ENCODE results near the gene FRMD4A.

FRMD4A gene

DNA sequence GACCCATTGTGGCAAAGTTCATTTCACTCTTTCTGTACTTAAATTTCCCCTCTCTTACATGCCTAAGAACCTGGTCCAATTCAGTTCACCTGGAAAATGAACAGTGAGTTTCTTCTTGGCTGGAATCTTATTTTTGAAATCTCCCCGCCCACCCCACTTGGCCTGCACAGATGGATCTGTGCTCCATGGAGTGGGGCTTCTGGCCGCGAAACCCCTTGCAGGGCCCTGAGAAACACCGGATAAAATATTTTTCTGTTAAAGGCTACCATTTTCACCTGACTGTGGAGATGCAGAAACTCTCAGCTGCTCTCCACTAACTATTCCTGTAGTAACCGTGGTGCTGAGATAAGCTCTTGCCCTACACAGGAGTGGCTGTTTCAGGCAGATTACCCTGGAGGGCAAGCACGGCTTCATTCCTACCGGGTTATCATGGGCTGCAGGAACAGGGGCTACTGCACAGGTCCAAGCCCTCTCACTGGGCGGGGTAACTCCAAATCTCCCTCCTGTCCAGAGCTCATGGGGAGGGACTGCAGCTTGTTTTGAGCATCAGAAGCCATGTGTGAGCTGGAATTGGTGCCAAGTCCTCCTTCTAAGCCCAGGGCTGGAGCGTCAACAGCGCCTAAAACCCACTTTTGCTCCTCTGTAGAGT is 625.1 kb downstream of the FRMD4A start:
- no CpG with 5 or more reads among the region's 10 CpGs for WGBS, 2 donors (ENCODE audit: extremely low coverage in 2 of 2, insufficient read length in 2 of 2, insufficient replicate concordance in 1 of 2)
- Histone ChIP-seq H2BK120ac (ENCODE audit: low read depth, low read length) (no peak overlapping the region), H3K79me1 (ENCODE audit: low read depth, low read length) (no peaks in the 10 kb centered on the region), H3K4ac (ENCODE audit: low read length) (no peak overlapping the region), H3K27ac (replicated peaks; ENCODE audit: low read length) (no peak overlapping the region), H2BK12ac (ENCODE audit: low read length) (no peak overlapping the region), H4K8ac (ENCODE audit: low read depth, low read length) (no peak overlapping the region), H2BK5ac (ENCODE audit: low read length) (no peak overlapping the region), H3K9ac (ENCODE audit: low read depth, low read length, poor library complexity) (no peak overlapping the region), H3K4me1 (ENCODE audit: control insufficient read depth in 2 of 2, insufficient read depth in 1 of 2, low read depth in 1 of 2, low read length in 2 of 2) (peaks cover 27 to 36% of the 10 kb centered on the region in 2 donors), H2BK15ac (ENCODE audit: low read length) (no peak overlapping the region), H3K23ac (ENCODE audit: low read depth, low read length, poor library complexity) (peak overlapping the region; percentile 25), H3K9me3 (replicated peaks in 1 of 2; ENCODE audit: control insufficient read depth in 2 of 2, insufficient read depth in 1 of 2, low read depth in 1 of 2, low read length in 2 of 2) (no peaks in the 10 kb centered on the region), H4K91ac (ENCODE audit: low read depth, low read length, poor library complexity) (no peak overlapping the region), H2AFZ (ENCODE audit: low read length) (no peak overlapping the region), H3K36me3 (replicated peaks in 1 of 2; ENCODE audit: control insufficient read depth in 2 of 2, insufficient read depth in 2 of 2, low read length in 2 of 2) (peaks cover 6 to 56% of the 10 kb centered on the region in 2 donors), H3K14ac (ENCODE audit: low read length) (no peak overlapping the region), H3K4me3 (ENCODE audit: low read length in 2 of 2) (no peak overlapping the region), H3K27me3 (ENCODE audit: control insufficient read depth in 3 of 3, insufficient read depth in 3 of 3, low read depth in 1 of 3, low read length in 3 of 3) (no peaks in the 10 kb centered on the region), H2AK5ac (ENCODE audit: low read depth, low read length) (no peak overlapping the region), H3K4me2 (ENCODE audit: insufficient read depth, low read length, poor library complexity, severe bottlenecking) (no peak overlapping the region), H3K18ac (ENCODE audit: low read length) (peak overlapping the region; percentile 53)
- DNase-seq (ENCODE audit: low spot score) = no peak

DNA sequence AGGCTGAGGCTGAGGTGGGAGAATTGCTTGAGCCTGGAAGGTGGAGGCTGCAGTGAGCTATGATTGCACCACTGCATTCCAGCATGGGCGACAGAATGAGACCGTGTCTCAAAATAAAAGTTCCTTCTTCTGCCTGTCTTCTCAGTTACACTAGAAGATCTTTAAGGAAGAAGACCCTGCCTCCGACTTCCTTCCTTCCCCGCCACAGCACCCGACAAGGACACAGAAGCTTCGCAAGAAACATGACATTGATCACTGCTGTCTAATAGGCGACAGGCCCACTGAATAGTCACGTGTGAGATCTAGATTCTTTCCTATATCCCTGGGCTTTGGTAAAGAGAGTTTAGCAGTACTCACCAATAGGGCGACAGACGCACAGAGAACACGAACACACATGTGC is 625.8 kb downstream of the FRMD4A start:
- WGBS, 2 donors (ENCODE audit: extremely low coverage in 2 of 2, insufficient read length in 2 of 2, insufficient replicate concordance in 1 of 2) = no CpG with 5 or more reads among the region's 11 CpGs
- no peak overlapping the region for H3K4me3 ChIP-seq (ENCODE audit: low read length in 2 of 2)
- H4K8ac ChIP-seq (ENCODE audit: low read depth, low read length) = no peak overlapping the region
- H2AFZ ChIP-seq (ENCODE audit: low read length) = no peak overlapping the region
- no peak overlapping the region for H2BK12ac ChIP-seq (ENCODE audit: low read length)
- H3K9me3 ChIP-seq (replicated peaks in 1 of 2; ENCODE audit: control insufficient read depth in 2 of 2, insufficient read depth in 1 of 2, low read depth in 1 of 2, low read length in 2 of 2) = no peaks in the 10 kb centered on the region
- no peak overlapping the region for H2BK5ac ChIP-seq (ENCODE audit: low read length)
- H3K4ac ChIP-seq (ENCODE audit: low read length) = no peak overlapping the region
- H4K91ac ChIP-seq (ENCODE audit: low read depth, low read length, poor library complexity) = no peak overlapping the region
- no peak overlapping the region for H2BK120ac ChIP-seq (ENCODE audit: low read depth, low read length)
- no peak for DNase-seq (ENCODE audit: low spot score)
- H2AK5ac ChIP-seq (ENCODE audit: low read depth, low read length) = no peak overlapping the region
- H3K9ac ChIP-seq (ENCODE audit: low read depth, low read length, poor library complexity) = no peak overlapping the region
- no peaks in the 10 kb centered on the region for H3K27me3 ChIP-seq (ENCODE audit: control insufficient read depth in 3 of 3, insufficient read depth in 3 of 3, low read depth in 1 of 3, low read length in 3 of 3)
- H3K4me1 ChIP-seq (ENCODE audit: control insufficient read depth in 2 of 2, insufficient read depth in 1 of 2, low read depth in 1 of 2, low read length in 2 of 2) = peaks cover 24 to 32% of the 10 kb centered on the region in 2 donors
- H3K79me1 ChIP-seq (ENCODE audit: low read depth, low read length) = no peaks in the 10 kb centered on the region
- H3K18ac ChIP-seq (ENCODE audit: low read length) = no peak overlapping the region
- no peak overlapping the region for H3K23ac ChIP-seq (ENCODE audit: low read depth, low read length, poor library complexity)
- no peak overlapping the region for H3K27ac ChIP-seq (replicated peaks; ENCODE audit: low read length)
- H2BK15ac ChIP-seq (ENCODE audit: low read length) = no peak overlapping the region
- no peak overlapping the region for H3K14ac ChIP-seq (ENCODE audit: low read length)
- no peak overlapping the region for H3K4me2 ChIP-seq (ENCODE audit: insufficient read depth, low read length, poor library complexity, severe bottlenecking)
- peaks cover 9 to 63% of the 10 kb centered on the region in 2 donors for H3K36me3 ChIP-seq (replicated peaks in 1 of 2; ENCODE audit: control insufficient read depth in 2 of 2, insufficient read depth in 2 of 2, low read length in 2 of 2)

DNA sequence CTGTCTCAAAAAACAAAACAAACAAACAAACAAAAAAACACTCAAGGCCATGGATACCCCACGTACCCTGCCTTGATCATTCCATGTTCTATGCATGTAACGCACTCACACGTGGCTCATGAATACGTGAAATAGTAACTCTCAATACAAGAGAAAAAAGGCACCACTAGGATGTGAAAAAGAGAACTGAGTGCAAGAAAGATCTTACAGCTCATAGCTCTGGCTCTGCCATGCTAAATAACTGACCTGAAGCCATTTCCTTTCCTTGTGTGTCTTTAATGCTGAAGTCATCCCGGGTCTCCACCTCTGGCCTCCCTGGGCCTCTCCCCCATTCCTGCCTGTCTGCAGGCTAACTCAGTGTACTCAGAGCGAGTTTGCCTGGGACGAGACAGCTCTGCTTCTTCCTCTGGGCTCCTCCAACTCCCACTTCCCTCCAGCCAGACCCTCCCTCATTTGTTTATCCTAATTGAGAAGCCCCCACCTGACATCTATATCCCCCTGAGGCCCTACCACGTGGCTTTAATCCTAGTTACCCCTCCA is 626.7 kb downstream of the FRMD4A start:
- Histone ChIP-seq H3K23ac (ENCODE audit: low read depth, low read length, poor library complexity) (no peak overlapping the region), H3K9me3 (replicated peaks in 1 of 2; ENCODE audit: control insufficient read depth in 2 of 2, insufficient read depth in 1 of 2, low read depth in 1 of 2, low read length in 2 of 2) (no peaks in the 10 kb centered on the region), H3K18ac (ENCODE audit: low read length) (no peak overlapping the region), H4K8ac (ENCODE audit: low read depth, low read length) (no peak overlapping the region), H2AFZ (ENCODE audit: low read length) (no peak overlapping the region), H2BK5ac (ENCODE audit: low read length) (no peak overlapping the region), H2BK120ac (ENCODE audit: low read depth, low read length) (no peak overlapping the region), H3K27me3 (ENCODE audit: control insufficient read depth in 3 of 3, insufficient read depth in 3 of 3, low read depth in 1 of 3, low read length in 3 of 3) (peaks cover 0 to 2% (median 0%) of the 10 kb centered on the region in 3 experiments), H3K14ac (ENCODE audit: low read length) (no peak overlapping the region), H4K91ac (ENCODE audit: low read depth, low read length, poor library complexity) (no peak overlapping the region), H2BK12ac (ENCODE audit: low read length) (no peak overlapping the region), H3K4ac (ENCODE audit: low read length) (no peak overlapping the region), H3K4me1 (ENCODE audit: control insufficient read depth in 2 of 2, insufficient read depth in 1 of 2, low read depth in 1 of 2, low read length in 2 of 2) (peaks cover 23 to 24% of the 10 kb centered on the region in 2 donors), H2AK5ac (ENCODE audit: low read depth, low read length) (no peak overlapping the region), H3K9ac (ENCODE audit: low read depth, low read length, poor library complexity) (no peak overlapping the region), H3K36me3 (replicated peaks in 1 of 2; ENCODE audit: control insufficient read depth in 2 of 2, insufficient read depth in 2 of 2, low read length in 2 of 2) (peaks cover 15 to 72% of the 10 kb centered on the region in 2 donors), H3K4me3 (ENCODE audit: low read length in 2 of 2) (no peak overlapping the region), H3K79me1 (ENCODE audit: low read depth, low read length) (no peaks in the 10 kb centered on the region), H2BK15ac (ENCODE audit: low read length) (no peak overlapping the region), H3K4me2 (ENCODE audit: insufficient read depth, low read length, poor library complexity, severe bottlenecking) (no peak overlapping the region), H3K27ac (replicated peaks; ENCODE audit: low read length) (no peak overlapping the region)
- WGBS, 2 donors (ENCODE audit: extremely low coverage in 2 of 2, insufficient read length in 2 of 2, insufficient replicate concordance in 1 of 2) = no CpG with 5 or more reads among the region's 8 CpGs
- DNase-seq (ENCODE audit: low spot score) = no peak

DNA sequence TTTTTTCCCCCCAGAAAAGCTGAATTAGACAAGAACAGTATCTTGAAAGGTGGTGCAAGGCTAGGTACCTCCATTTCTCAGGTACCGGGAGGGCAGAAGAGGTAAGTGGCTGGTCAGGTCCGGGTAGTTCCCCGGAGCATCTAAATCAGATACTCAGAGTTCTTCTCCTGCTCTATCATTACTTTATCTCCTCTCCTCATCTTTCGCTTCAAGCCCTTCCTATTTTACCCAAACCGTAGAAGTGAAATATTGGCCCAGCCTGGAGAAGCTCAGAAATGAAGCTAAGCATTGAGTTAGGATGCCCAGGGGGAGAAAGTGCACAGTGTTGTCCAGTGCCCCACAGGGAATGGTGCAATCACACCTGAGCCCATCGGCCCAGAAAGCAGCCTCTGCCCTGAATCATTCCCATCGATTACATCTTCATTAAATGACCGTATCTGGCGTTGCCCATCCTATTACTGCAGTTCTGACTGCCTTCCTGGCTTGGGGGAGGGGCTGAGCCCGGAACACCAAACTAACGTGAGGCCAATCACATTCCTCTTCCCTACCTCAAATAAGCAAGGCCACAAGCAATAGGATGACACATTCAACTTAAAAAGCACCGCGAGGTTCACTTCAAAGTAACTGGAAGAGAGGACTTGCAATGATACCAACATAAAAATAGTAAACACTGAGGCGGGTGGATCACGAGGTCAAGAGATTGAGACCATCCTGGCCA is 627.5 kb downstream of the FRMD4A start:
- no peak overlapping the region for H3K14ac ChIP-seq (ENCODE audit: low read length)
- H2BK15ac ChIP-seq (ENCODE audit: low read length) = no peak overlapping the region
- peaks cover 0 to 2% (median 0%) of the 10 kb centered on the region in 3 experiments for H3K27me3 ChIP-seq (ENCODE audit: control insufficient read depth in 3 of 3, insufficient read depth in 3 of 3, low read depth in 1 of 3, low read length in 3 of 3)
- H3K4me2 ChIP-seq (ENCODE audit: insufficient read depth, low read length, poor library complexity, severe bottlenecking) = no peak overlapping the region
- H3K23ac ChIP-seq (ENCODE audit: low read depth, low read length, poor library complexity) = no peak overlapping the region
- no peak overlapping the region for H3K4ac ChIP-seq (ENCODE audit: low read length)
- no peak overlapping the region for H2AK5ac ChIP-seq (ENCODE audit: low read depth, low read length)
- H3K4me1 ChIP-seq (ENCODE audit: control insufficient read depth in 2 of 2, insufficient read depth in 1 of 2, low read depth in 1 of 2, low read length in 2 of 2) = peaks cover 16 to 18% of the 10 kb centered on the region in 2 donors
- H4K8ac ChIP-seq (ENCODE audit: low read depth, low read length) = no peak overlapping the region
- no peak overlapping the region for H4K91ac ChIP-seq (ENCODE audit: low read depth, low read length, poor library complexity)
- no peak overlapping the region for H2BK120ac ChIP-seq (ENCODE audit: low read depth, low read length)
- no CpG with 5 or more reads among the region's 15 CpGs for WGBS, 2 donors (ENCODE audit: extremely low coverage in 2 of 2, insufficient read length in 2 of 2, insufficient replicate concordance in 1 of 2)
- no peak overlapping the region for H3K27ac ChIP-seq (replicated peaks; ENCODE audit: low read length)
- no peaks in the 10 kb centered on the region for H3K79me1 ChIP-seq (ENCODE audit: low read depth, low read length)
- no peak for DNase-seq (ENCODE audit: low spot score)
- peak overlapping the region; percentile 9 for H3K9ac ChIP-seq (ENCODE audit: low read depth, low read length, poor library complexity)
- no peak overlapping the region for H3K18ac ChIP-seq (ENCODE audit: low read length)
- no peak overlapping the region for H3K4me3 ChIP-seq (ENCODE audit: low read length in 2 of 2)
- H3K36me3 ChIP-seq (replicated peaks in 1 of 2; ENCODE audit: control insufficient read depth in 2 of 2, insufficient read depth in 2 of 2, low read length in 2 of 2) = peaks cover 18 to 80% of the 10 kb centered on the region in 2 donors
- no peak overlapping the region for H2BK12ac ChIP-seq (ENCODE audit: low read length)
- H2BK5ac ChIP-seq (ENCODE audit: low read length) = no peak overlapping the region
- H2AFZ ChIP-seq (ENCODE audit: low read length) = no peak overlapping the region
- no peaks in the 10 kb centered on the region for H3K9me3 ChIP-seq (replicated peaks in 1 of 2; ENCODE audit: control insufficient read depth in 2 of 2, insufficient read depth in 1 of 2, low read depth in 1 of 2, low read length in 2 of 2)

Data from neuronal stem cell (in vitro differentiated cells).